ENCODE results near the gene ENHO.

- TF ChIP-seq, protein P1, sequence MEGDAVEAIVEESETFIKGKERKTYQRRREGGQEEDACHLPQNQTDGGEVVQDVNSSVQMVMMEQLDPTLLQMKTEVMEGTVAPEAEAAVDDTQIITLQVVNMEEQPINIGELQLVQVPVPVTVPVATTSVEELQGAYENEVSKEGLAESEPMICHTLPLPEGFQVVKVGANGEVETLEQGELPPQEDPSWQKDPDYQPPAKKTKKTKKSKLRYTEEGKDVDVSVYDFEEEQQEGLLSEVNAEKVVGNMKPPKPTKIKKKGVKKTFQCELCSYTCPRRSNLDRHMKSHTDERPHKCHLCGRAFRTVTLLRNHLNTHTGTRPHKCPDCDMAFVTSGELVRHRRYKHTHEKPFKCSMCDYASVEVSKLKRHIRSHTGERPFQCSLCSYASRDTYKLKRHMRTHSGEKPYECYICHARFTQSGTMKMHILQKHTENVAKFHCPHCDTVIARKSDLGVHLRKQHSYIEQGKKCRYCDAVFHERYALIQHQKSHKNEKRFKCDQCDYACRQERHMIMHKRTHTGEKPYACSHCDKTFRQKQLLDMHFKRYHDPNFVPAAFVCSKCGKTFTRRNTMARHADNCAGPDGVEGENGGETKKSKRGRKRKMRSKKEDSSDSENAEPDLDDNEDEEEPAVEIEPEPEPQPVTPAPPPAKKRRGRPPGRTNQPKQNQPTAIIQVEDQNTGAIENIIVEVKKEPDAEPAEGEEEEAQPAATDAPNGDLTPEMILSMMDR (IDR thresholded peaks at IDR 0.05 in 8 of 11, conservative IDR thresholded peaks at IDR 0.05 in 3 of 11), result no peak
- TF ChIP-seq POLR2A (IDR thresholded peaks at IDR 0.05), result no peak
These were observed 17.2 kb downstream of the ENHO start for GRCh38 chr9:34505370-34506120.
